Measurements from ENCODE around the gene FXYD5.

GRCh38 chr19:35156673-35157014, 2.1 kb downstream of the FXYD5 start:
- TF ChIP-seq CTCF (IDR thresholded peaks at IDR 0.05; ENCODE audit: low read length) (no peak), EZH2 (IDR thresholded peaks at IDR 0.05; ENCODE audit: borderline replicate concordance, low read length) (no peak)

Data from OCI-LY1 (cell line).